NOMO-1 (cell line): Measurements from ENCODE around the gene DLX1.

Experiments
- DNase-seq, 2 experiments: peaks; one replicate each; lab custom pipeline; 2025; ENCODE audit not compliant: unreplicated experiment in 2 of 2; lab: John Stamatoyannopoulos, UW

DLX1 gene

DNA sequence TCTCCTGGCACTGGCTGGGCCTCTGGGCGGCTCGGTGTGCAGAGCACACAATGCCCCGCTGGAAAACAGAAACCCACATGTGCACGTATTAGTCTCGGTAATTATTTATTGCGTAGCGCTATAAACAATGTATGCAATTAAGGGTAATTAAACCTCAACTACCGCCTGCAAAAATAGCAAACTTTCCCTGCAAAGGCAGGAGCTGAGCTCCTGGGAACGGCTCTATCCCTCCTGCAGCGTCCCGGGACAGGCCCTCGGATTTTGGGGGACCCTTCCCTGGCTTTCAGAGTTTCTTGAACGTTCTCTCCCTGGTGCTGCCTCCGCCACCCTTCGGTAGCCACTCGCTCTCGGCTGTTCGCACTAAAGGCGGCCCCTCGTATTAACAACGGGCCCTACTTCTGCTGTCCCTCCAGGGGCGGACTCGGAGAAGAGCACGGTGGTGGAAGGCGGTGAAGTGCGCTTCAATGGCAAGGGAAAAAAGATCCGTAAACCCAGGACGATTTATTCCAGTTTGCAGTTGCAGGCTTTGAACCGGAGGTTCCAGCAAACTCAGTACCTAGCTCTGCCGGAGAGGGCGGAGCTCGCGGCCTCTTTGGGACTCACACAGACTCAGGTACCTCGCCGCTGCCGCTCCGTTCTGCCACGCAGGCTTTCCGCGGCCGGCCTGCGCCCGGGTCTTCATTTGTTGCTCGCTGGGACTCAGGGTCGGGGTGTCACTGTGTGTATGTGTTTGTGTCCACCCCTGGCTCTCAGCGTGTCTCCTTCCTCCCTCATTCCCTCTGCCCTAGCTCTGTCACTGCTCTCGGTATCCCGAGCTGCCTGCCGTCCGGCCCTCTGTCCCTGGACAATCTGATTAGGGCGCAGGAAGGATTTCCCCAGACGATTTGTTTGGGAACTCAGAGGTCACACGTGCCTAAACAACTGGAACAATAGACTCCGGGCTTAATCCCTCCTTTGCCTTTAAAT is 1.2 kb downstream of the DLX1 start:
- DNase-seq: peak in 1 of 2 experiments; percentile 17

DNA sequence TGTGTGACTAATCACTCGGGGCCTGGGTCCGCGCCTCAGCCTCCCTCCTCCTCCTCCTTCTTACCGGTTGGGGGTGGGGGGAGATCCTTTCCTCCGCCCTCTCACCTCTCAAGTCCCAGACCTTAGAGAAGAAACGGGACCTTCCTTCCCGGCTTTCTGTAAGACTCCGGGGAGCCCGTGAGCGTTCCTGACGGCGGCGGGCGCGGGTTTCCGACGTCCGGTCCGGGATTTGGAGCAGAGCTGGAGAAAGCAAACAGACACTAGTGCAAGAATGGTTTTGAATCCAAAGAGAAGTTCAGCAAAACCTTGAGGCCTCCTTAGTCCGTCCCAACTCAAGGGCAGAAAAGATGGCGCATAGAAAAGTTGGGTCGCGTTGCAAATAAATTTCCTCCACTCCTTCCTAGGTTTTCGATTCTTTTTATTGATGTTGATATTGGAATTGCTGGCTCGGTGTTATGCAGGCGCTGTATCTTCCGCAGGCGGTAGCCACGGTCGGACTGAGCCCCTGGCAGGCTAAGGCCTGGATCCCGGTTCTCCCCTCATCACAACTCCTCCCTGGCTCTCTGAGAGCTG is 2.0 kb downstream of the DLX1 start:
- no peak for DNase-seq

DNA sequence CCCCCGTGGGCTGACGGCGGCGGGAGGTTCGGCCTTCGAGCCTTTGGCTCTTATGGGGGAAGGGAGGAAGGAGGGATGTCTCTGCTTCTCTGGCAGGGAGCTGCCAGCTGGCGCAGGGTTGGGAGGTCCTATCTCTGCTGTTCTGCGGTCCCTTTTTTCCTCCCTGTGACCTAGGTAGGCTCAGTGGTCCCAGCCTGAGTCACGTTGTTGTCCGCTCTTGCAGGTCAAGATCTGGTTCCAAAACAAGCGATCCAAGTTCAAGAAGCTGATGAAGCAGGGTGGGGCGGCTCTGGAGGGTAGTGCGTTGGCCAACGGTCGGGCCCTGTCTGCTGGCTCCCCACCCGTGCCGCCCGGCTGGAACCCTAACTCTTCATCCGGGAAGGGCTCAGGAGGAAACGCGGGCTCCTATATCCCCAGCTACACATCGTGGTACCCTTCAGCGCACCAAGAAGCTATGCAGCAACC is 2.5 kb downstream of the DLX1 start:
- no peak for DNase-seq

DNA sequence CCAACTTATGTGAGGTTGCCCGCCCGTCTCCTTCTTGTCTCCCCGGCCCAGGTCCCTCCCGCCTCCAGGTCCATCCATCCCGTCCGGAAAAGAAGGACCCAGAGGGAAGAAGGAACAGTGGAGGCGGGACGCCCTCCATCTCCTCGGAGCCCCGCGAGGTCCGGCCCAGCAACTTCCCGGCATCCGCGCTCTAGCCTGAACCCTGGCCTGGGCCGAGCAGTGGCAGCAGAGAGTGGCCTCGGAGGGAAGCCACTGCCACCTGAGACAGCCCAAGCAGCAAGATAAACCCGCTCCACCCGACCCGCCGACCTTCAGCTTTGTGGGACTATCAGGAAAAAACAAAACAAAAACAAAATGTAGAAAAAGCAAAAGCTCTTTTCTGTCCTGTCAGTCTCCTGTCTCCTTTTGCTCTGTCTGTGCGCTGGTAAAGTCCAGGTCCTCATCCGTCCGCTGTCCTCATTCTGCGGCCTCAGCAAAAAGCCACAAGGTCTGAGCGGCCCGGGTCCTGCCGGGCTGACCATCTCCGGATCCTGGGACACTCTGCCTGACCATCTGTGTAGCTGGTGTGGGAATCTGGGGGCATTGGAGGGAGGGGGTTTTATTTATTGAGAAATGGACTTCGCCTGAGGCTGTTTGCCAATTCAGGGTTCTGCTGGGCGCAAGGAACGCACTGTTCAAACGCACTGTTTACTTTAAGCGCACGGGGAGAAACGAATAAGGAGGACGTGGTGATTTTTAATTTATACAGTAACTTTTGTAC is 3.1 kb downstream of the DLX1 start:
- DNase-seq: no peak

DNA sequence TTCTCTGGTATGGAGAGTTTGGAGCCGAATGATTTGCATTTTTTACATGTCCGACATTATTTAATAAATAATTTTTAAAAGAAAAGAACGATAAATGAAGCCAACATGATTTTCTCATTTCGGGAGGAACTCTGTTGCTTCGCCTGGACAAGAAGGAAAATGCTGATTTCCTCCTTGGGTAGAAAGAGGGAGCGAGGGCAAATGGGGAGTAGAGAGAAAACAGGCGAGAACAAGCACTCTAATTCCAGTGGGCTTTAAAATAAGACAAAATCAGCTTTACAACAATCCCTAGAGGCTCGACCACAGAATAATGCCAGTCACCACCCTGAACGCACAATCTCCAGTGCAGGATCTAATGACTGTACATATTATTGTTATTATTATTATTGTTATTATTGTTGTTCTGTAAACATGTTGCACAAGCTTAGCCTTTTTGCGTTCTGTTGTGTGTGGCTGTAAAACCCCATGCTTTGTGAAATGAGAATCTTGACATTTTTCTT is 3.7 kb downstream of the DLX1 start:
- no peak for DNase-seq

DNA sequence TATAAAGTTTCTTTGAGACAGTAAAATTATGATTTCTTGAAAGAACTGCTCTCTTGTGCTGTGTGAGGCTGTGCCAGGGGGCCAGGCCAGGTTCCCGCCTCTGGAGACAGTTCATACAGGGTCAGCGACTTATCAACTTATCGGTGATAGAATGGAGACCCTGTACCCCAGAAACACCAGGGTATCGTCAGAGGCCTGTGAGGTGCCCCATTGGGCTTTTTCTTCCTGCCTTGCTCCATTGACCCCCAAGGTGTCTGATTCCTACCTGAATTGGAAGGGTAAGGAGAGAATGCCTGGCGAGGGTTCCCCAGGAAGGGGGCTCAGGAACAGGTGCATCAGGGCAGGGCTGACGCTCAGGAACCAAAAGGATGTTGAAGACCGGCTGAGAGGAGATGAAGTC is 4.3 kb downstream of the DLX1 start:
- no peak for DNase-seq

DNA sequence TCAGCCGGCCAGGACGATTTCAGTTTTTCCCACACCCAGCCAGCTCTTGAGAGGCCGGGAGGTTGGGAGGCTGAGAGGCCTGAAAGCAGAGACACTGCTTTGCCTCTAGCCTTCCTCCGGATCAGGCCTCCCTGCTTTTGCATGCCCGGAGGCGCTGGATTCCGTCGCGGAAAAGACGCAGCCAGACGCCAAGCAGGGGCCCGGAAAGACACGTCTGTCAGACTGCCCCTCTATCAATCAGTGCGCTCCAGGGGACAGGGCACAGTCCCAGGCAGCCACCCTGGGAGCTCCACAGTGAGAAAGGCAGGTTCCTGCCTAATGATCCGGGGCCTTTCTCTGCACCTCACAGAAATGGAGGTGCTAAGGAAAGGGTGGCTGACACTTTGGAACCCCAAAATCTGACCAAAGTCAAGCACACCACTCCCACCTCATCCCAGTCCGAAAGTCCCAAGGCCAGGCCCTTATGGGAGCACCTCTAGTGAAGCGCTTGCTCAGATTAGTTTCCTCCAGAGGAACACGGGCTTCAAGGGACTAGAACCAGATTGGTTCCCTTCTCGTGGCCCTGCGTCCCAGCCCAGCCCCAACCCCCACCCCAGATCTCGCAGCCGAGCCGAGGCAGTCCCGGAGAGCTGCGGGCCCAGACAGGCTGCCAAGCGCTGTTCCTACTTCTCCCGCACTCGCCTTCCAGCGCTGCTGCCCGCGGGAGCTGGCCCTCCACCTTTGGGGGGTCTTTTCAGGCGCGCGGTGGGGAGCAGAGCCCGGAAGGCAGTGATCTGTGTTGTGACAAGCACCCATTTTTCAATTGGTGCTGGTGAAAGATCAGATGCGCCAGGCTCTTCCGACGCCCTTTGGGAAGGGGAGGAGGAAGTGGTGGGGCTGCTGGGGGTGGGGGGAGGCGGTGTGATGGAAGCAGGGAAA is 5.0 kb downstream of the DLX1 start:
- no peak for DNase-seq

DNA sequence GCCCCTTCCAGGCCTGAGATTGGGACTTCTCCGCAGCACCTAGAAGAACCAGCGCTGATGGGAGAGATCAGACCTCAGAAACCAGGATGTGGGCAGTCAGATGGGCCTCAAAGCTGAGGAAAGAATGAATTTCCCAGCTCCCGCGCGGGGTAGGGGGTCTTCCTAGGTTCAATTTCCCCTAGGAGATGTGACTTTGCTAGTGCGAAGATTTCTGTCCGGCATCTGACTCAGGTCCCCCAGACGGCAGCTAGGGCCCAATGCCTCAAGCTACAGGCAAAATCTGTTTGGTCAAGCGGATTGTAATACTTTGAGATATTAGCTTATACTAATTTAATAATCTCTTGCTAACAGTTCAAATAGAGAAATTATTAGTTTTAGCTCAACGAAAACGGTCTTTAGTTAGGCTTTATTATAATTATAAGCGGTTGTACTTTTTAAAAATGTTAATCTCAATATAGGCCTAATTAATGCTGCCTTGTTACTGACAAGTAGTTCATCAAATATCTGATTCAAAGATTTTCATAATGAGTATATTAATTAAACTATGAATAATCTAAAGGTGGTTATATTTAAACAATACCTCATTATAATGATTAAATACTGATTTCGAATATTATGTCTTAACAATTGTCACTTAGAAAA is 5.8 kb downstream of the DLX1 start:
- DNase-seq: no peak

DNA sequence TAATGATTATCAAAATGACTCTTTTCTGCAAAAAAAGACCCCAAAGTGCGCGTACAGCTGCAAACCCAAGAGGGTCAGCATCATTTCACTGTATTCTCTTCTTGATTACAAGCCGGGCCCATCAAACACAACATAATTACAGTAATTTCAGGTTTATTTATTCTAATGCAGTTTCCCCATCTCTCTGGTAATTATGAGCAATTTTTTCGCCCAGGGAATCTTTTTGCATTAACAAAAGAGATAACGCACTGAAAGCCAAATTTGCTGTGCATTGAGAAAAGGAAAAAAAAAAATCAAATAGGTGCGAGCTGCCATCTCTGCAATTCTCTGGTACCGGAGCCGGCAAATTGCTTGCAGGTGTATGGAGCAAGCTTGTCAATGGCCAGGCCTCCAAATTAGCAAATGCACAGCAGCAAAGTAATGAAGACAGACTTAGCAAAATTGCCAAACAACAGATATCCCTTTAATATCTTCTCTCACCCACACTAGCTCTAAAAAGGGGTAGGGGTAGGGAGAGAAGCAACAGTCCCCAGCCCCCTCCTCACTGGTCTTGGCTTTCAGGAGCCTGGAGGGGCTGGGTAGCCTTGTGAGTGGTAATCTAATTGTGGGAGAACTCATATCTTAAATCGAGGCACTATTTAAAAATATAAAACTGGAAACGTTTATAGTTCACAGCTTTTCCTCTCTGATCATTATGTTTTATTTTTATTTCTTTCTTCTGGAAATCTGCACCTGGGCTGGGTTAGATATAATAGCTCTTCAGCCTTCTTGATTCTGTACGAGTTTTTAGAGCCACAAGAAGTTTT is 6.7 kb downstream of the DLX1 start:
- no peak for DNase-seq

DNA sequence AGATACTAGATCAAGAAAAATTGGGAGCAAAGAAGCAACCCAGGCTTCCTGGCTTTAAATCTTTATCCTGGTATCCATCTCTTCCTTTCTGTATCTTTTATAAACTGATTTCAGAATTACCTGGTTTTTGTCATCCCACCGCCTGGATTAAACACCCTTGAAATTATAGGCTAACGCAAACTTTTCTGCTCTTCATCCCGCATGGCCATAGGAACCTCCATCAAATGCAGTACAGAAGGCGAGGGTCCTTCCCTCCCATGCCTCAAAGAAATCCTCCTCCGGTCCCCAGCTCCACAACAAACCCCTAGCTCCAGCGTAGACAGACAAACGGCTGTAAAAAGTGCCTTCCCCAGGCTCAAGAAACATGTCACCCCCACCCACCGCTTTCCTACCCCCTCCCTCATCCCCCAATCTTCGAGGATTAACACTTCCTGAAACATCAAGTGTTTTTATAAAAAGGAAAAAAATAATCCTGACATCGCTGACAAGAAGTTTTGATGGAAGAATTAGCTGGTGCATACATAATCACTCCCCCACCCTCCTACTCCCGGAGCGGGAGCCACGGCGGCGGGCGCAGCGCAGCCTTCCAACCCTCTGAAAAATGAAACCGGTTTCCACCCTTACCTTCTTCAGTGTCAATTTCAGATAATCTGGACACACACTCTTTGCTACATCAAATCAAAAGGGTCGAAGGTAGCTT is 7.6 kb downstream of the DLX1 start:
- no peak for DNase-seq

DNA sequence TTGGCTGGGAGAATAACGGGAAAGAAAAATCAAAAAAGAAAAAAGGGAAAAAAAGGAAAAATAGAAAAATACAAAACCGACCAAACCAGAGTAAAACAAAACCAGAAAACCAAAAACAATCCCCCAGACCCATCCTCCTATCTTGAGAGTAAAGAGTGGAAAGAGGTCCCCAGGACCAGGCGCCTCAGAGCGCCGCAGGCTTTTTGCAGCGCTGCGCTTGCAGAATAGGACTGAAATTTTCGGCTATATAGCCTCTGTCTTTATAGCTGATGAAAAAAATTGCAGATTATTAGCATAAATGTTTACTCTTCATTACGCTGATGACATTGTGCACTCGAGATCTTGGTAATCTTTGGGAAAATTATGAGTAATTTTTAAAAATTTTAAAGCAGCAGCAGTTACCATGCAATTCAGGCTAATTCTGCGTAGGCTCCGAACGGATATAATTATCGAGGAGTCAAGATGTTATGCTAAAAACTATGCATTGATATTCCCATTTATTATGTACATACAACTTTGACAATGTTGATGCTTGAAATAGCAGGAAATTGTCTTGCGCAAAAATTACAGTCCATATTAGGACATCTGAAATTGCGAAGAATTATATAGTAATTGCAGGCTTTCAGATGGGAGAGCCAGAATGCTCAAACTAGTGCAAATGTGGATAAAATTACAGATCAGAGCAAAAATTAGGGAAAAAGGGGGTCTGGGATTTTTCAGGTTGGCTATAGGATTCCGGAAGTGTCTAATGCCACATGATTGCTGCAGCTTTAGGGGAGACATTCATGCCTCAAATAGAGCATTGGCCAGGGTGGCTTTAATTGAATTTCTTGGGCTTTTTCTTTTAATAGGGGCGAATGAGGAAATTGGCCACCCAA is 8.3 kb downstream of the DLX1 start:
- no peak for DNase-seq

DNA sequence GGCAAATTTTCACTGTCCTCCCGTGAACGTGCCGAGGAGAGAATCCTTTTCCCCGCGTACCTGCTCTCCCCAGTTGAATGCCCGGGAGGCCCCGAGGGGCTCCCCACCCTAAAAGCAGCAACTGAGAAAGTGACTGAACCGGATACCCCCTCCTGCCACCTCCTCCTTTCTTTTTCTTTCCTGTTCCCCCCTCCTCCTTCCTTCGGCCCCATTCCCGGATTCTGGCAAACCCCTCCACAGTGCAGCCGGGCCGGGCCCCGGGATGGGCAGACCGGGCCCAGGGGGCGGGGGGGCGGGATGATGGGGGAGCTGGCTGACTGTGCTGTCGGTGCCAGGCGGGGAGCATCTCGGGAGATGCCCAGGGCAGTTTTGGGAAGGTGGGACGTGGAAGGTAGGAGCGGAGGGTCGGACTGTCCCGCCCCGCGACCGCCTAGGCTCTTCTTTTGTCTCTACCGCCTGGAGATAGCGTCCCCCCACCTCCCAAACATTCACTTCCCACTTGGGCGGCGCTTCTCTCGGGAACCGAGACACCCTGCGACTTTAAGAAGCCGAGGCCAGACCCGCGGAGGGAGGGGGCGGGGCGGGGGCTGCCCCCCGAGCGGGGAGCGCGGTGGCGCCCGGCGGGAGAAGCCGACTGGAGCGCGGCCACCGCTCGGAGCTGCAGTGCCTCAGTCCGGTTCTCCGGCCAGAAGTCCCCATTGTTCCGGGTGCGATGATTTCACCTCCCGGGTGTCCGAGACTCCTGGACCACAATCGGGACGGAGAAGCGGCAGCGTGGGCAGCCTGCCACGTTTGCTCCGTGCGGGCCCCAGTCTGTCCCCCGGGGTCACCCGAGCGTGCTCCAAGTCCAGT is 9.2 kb downstream of the DLX1 start:
- no peak for DNase-seq

DNA sequence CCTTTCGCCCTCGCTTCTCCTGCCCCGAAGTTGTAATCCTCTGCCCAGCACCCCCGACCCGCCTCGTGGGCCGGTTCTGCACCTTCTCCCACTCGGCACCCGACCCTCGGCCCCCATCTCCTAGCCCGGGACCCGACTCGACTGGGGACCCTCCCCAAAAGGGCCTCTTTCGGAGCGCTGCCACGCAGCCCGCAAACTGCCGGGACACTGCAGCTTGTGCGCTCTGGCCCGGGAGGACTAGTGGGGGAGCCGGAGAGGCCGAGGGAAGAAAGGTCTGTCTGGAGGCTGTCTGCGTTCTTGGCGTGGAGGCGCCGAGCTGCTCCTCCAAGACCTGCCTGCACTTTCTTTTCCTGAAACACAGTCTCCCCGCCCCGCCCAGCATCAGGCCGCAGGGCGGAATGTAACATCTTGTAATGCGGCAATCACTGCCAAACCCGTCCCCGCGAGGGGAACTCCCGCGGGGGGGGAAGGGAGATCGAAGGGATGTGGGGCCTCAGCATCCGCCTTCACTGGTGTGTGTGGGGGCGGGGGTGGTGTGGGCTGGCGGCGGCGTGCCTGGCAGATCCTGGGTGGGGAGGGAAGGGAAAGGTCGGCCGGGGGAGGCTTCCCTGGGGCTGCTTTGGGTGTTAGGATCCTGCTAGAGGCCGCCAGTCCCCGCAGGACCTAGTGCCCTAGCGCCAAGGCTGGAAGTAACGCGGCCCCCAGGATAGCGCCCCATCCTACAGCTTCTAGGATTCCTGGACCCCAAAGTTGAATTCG is 10.0 kb downstream of the DLX1 start:
- peak; percentile 39 to 47 for DNase-seq

DNA sequence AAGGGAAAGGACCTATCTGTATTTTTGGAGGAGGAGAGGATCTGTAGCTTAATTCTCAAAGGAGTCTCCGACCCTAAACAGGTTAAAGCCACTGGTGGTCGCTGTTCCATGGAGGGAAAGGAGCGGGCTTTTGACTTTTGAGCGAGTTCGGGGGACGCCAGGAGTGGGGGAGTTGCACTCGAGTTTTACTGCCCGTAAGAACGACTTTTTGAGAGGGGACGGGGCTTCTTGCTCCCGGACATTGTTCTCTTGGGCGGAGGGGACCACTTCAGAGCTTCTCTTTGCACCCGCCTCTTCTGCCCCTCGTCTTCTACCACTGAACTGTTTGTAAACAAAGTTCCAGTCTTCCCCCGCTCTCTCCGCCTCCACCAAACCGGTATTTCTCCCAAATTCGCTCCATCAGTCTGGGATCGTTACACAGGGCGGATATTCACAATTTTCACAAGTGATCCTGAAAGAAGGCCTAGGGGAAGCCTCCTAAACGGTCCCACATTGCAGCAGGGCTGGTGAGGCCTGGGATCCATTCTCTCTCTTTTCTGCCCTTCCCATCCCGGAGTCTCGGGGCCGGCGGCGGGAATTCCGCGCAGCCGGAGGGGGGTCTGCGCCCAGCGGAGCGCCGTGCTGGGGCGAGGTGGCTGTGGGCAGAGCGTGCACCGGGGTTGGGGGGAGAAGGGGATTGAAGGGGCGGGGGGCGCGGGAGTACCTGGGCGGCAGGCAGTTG is 10.8 kb downstream of the DLX1 start:
- no peak for DNase-seq
